Colonic mucosa (tissue), 4 donors: ENCODE results near the gene IGFBP4. TPM values are rescaled to one million over a fixed set of nuclear protein-coding genes. Genes with fewer than 3 reads are reported as not detected.

Experiments
- DNase-seq: peaks from one replicate; pipeline ENCODE4 v3.0.0-alpha.2; 2020
- H3K27ac ChIP-seq: fragments of 200-600 bp; one replicate; pipeline ENCODE4 v1.8.0; 2021
- H3K27me3 ChIP-seq: fragments of 200-600 bp; one replicate; pipeline ENCODE4 v1.8.0; 2021
- H3K36me3 ChIP-seq: fragments of 200-600 bp; one replicate; pipeline ENCODE4 v1.8.0; 2021
- H3K4me1 ChIP-seq: fragments of 200-600 bp; one replicate; pipeline ENCODE4 v1.8.0; 2021; ENCODE audit warnings: mild to moderate bottlenecking
- H3K4me3 ChIP-seq: fragments of 200-600 bp; one replicate; pipeline ENCODE4 v1.8.0; 2021
- H3K9ac ChIP-seq, 2 donors: one replicate each; pipeline ENCODE4 v1.7.0; 2013; ENCODE audit warnings: control low read depth in 2 of 2, low read depth in 2 of 2, low read length in 2 of 2
- H3K9me3 ChIP-seq: fragments of 200-600 bp; one replicate; pipeline ENCODE4 v1.8.0; 2021
- CTCF ChIP-seq: fragments of 200-600 bp; IDR thresholded peaks from one replicate; pipeline ENCODE4 v1.8.0; 2022; ENCODE audit warnings: antibody characterized with exemption, mild to moderate bottlenecking
- intact Hi-C: fragments of 100-400 bp; cut with DNase I; formaldehyde crosslinking; loops from one replicate; pipeline ENCODE4 v1.14.1; 2022
- total RNA-seq, 2 donors: library from RNA; stranded (reverse); fragmentation: NEBNext Ultra II Directional in 1 of 2; extraction: Animal tissue kit (Norgen Biotek cat#: 25700) in 1 of 2; gene quantifications; one replicate each; pipeline ENCODE4 v1.2.1, GENCODE V29; 2021
- donor health status: healthy.
- donor health status: DM: no; HTN: no; CAD: no.
- donor health status: DM: no; HTN: no; CAD: no.

The IGFBP4 gene
- total RNA-seq, 2 donors from 2014 or later, result 182 to 291 TPM

GRCh38 chr17:40448639-40449261 is 5.5 kb downstream of the IGFBP4 start:
- peak; percentile 89 for DNase-seq
- peak overlapping the region in 1 of 2 donors; percentile 44 for H3K9ac ChIP-seq
- peaks cover 1% of the 10 kb centered on the region for H3K36me3 ChIP-seq
- H3K4me3 ChIP-seq, result no peak overlapping the region
- H3K4me1 ChIP-seq, result peaks cover 26% of the 10 kb centered on the region
- no peaks in the 10 kb centered on the region for H3K9me3 ChIP-seq
- TF ChIP-seq CTCF, result no peak
- H3K27me3 ChIP-seq, result no peaks in the 10 kb centered on the region
- peak overlapping the region; percentile 91 for H3K27ac ChIP-seq
- intact Hi-C loops, result no loop called here

GRCh38 chr17:40450175-40450574 is 6.9 kb downstream of the IGFBP4 start:
- peak overlapping the region; percentile 91 for H3K27ac ChIP-seq
- H3K9ac ChIP-seq, result peak overlapping the region in 1 of 2 donors; percentile 22
- intact Hi-C loops, result no loop called here
- peak; percentile 66 for TF ChIP-seq CTCF
- no peak overlapping the region for H3K4me3 ChIP-seq
- H3K9me3 ChIP-seq, result no peaks in the 10 kb centered on the region
- H3K4me1 ChIP-seq, result peaks cover 26% of the 10 kb centered on the region
- peaks cover 9% of the 10 kb centered on the region for H3K36me3 ChIP-seq
- no peaks in the 10 kb centered on the region for H3K27me3 ChIP-seq
- peak; percentile 92 for DNase-seq

GRCh38 chr17:40451420-40451819 is 8.2 kb downstream of the IGFBP4 start:
- H3K9me3 ChIP-seq, result no peaks in the 10 kb centered on the region
- no peak overlapping the region for H3K9ac ChIP-seq
- no peak overlapping the region for H3K4me3 ChIP-seq
- peaks cover 9% of the 10 kb centered on the region for H3K36me3 ChIP-seq
- no peaks in the 10 kb centered on the region for H3K27me3 ChIP-seq
- intact Hi-C loops, result no loop called here
- peak; percentile 40 for DNase-seq
- H3K27ac ChIP-seq, result peak overlapping the region; percentile 22
- TF ChIP-seq CTCF, result no peak
- peaks cover 26% of the 10 kb centered on the region for H3K4me1 ChIP-seq

GRCh38 chr17:40452216-40452787 is 9.1 kb downstream of the IGFBP4 start:
- DNase-seq, result no peak
- Histone ChIP-seq H3K4me3 (no peak overlapping the region), H3K27me3 (no peaks in the 10 kb centered on the region), H3K9me3 (no peaks in the 10 kb centered on the region), H3K4me1 (peaks cover 19% of the 10 kb centered on the region), H3K36me3 (peaks cover 9% of the 10 kb centered on the region), H3K27ac (peak overlapping the region; percentile 22), H3K9ac (no peak overlapping the region)
- TF ChIP-seq CTCF, result no peak
- intact Hi-C loops, result no loop called here

- Histone ChIP-seq H3K27ac (no peak overlapping the region), H3K9me3 (no peaks in the 10 kb centered on the region), H3K4me1 (peaks cover 16% of the 10 kb centered on the region), H3K9ac (no peak overlapping the region), H3K36me3 (peaks cover 9% of the 10 kb centered on the region), H3K27me3 (no peaks in the 10 kb centered on the region), H3K4me3 (no peak overlapping the region)
- no peak for TF ChIP-seq CTCF
- no peak for DNase-seq
- intact Hi-C loops, result no loop called here
Measured at GRCh38 chr17:40452921-40453378, 9.7 kb downstream of the IGFBP4 start.
